IMR-90 (cell line): ENCODE measurements around the gene DBNDD1. TPM values are rescaled to one million over a fixed set of nuclear protein-coding genes. Genes with fewer than 3 reads are reported as not detected.
A peak's percentile ranks its signal among the peaks of the same experiment; 100 is the strongest.

Experiments
- ATAC-seq: fragments of 200-7000 bp; cut with Tn5 transposase; 2 replicates; pipeline ENCODE4 v1.9.1; 2020; ENCODE audit warnings: low read depth, mild to moderate bottlenecking, moderate library complexity
- BruUV-seq: library from RNA; stranded (reverse); fragments of 400-500 nt; replicated peaks from 2 replicates; lab custom pipeline; 2021; lab: Mats Ljungman, UMichigan
- CTCF ChIA-PET: fragments of 300-600 bp; formaldehyde crosslinking; extraction: SDS; loops from one replicate; lab custom pipeline; 2021; ENCODE audit warnings: antibody characterized with exemption; lab: Yijun Ruan, JAX
- POLR2A ChIA-PET: fragments of 300-600 bp; sonication (Branson Sonifier 250); formaldehyde crosslinking; loops from one replicate; lab custom pipeline; 2022; ENCODE audit warnings: antibody characterized with exemption; ENCODE audit not compliant: unreplicated experiment; lab: Charles Lee
- DNase-seq: peaks from one replicate; pipeline ENCODE4 v3.0.0; 2013
- H2AFZ ChIP-seq: replicated peaks from 2 replicates; pipeline ENCODE3; 2013; ENCODE audit warnings: low read length, mild to moderate bottlenecking; ENCODE audit not compliant: poor library complexity
- H2AK5ac ChIP-seq: 2 replicates; pipeline ENCODE4 v1.6.1; 2013; ENCODE audit warnings: low read depth, low read length, inconsistent platforms
- H2AK9ac ChIP-seq: replicated peaks from 2 replicates; pipeline ENCODE3; 2013; ENCODE audit warnings: mild to moderate bottlenecking, low read depth, low read length, moderate library complexity; ENCODE audit not compliant: poor library complexity
- H2BK120ac ChIP-seq: 2 replicates; pipeline ENCODE4 v1.6.1; 2013; ENCODE audit warnings: low read depth, low read length, inconsistent platforms
- H2BK15ac ChIP-seq: 3 replicates; pipeline ENCODE4 v1.6.1; 2013; ENCODE audit warnings: low read depth, low read length, inconsistent platforms
- H2BK20ac ChIP-seq: 2 replicates; pipeline ENCODE4 v1.6.1; 2013; ENCODE audit warnings: low read depth, mild to moderate bottlenecking, inconsistent platforms, low read length, moderate library complexity
- H2BK5ac ChIP-seq: 2 replicates; pipeline ENCODE4 v1.6.1; 2013; ENCODE audit warnings: mild to moderate bottlenecking, low read depth, low read length, inconsistent platforms; ENCODE audit not compliant: poor library complexity, severe bottlenecking
- H3K14ac ChIP-seq: replicated peaks from 2 replicates; pipeline ENCODE4 v1.6.1; 2013; ENCODE audit warnings: low read depth, low read length, inconsistent platforms
- H3K18ac ChIP-seq: 2 replicates; pipeline ENCODE4 v1.6.1; 2013; ENCODE audit warnings: low read depth, low read length, control low read depth
- H3K23ac ChIP-seq: 2 replicates; pipeline ENCODE4 v1.6.1; 2013; ENCODE audit warnings: low read depth, low read length, inconsistent platforms
- H3K27ac ChIP-seq: 2 replicates; pipeline ENCODE4 v1.5.1; 2013; ENCODE audit warnings: mild to moderate bottlenecking, control low read depth, low read length; ENCODE audit not compliant: insufficient read depth
- H3K27me3 ChIP-seq: 2 replicates; pipeline ENCODE4 v1.6.1; 2013; ENCODE audit warnings: low read length; ENCODE audit not compliant: control insufficient read depth, insufficient read depth
- H3K36me3 ChIP-seq: 2 replicates; pipeline ENCODE4 v1.6.1; 2013; ENCODE audit warnings: low read length, mixed read lengths; ENCODE audit not compliant: control insufficient read depth, insufficient read depth
- H3K4ac ChIP-seq: 2 replicates; pipeline ENCODE4 v1.6.1; 2013; ENCODE audit warnings: low read depth, low read length, inconsistent platforms
- H3K4me1 ChIP-seq: 2 replicates; pipeline ENCODE4 v1.6.1; 2013; ENCODE audit warnings: low read length, mixed read lengths; ENCODE audit not compliant: control insufficient read depth, insufficient read depth
- H3K4me2 ChIP-seq: 2 replicates; pipeline ENCODE4 v1.6.1; 2013; ENCODE audit warnings: low read depth, mild to moderate bottlenecking, control low read depth, low read length, moderate library complexity
- H3K4me3 ChIP-seq: 2 replicates; pipeline ENCODE4 v1.5.1; 2013; ENCODE audit warnings: low read depth, mild to moderate bottlenecking, control low read depth, low read length, moderate library complexity; ENCODE audit not compliant: insufficient read depth
- H3K56ac ChIP-seq: 2 replicates; pipeline ENCODE4 v1.6.1; 2013; ENCODE audit warnings: low read length, inconsistent platforms; ENCODE audit not compliant: insufficient read depth; ENCODE audit errors: extremely low read depth
- H3K79me1 ChIP-seq, 2 experiments: 2 replicates each; pipeline ENCODE4 v1.6.1; 2013; ENCODE audit warnings: low read length in 2 of 2, inconsistent platforms in 1 of 2, low read depth in 1 of 2
- H3K9ac ChIP-seq: 2 replicates; pipeline ENCODE4 v1.6.1; 2013; ENCODE audit warnings: low read depth, low read length, control low read depth
- H3K9me1 ChIP-seq: 2 replicates; pipeline ENCODE4 v1.6.1; 2013; ENCODE audit warnings: low read length, inconsistent platforms; ENCODE audit not compliant: insufficient read depth
- H3K9me3 ChIP-seq: 2 replicates; pipeline ENCODE4 v1.6.1; 2013; ENCODE audit warnings: low read length; ENCODE audit not compliant: control insufficient read depth, insufficient read depth
- H4K20me1 ChIP-seq: 2 replicates; pipeline ENCODE4 v1.6.1; 2013; ENCODE audit warnings: low read length, inconsistent platforms; ENCODE audit not compliant: insufficient read depth
- H4K5ac ChIP-seq: 2 replicates; pipeline ENCODE4 v1.6.1; 2013; ENCODE audit warnings: mild to moderate bottlenecking, low read depth, low read length, control low read depth
- H4K8ac ChIP-seq, 2 experiments: 2 replicates each; pipeline ENCODE4 v1.6.1; 2013; ENCODE audit warnings: low read depth in 2 of 2, low read length in 2 of 2, control low read depth in 1 of 2, inconsistent platforms in 1 of 2
- H4K91ac ChIP-seq: 2 replicates; pipeline ENCODE4 v1.6.1; 2013; ENCODE audit warnings: low read depth, low read length, inconsistent platforms; ENCODE audit not compliant: insufficient read depth
- RFX5 ChIP-seq: IDR thresholded peaks from 2 replicates; pipeline ENCODE4 v1.8.0; 2012; ENCODE audit warnings: low read depth, mild to moderate bottlenecking, low read length, moderate library complexity
- WGBS, 2 experiments: methylation state at CpG; one replicate each; pipeline versions ENCODE4 v1.1.5 to v1.1.7; 2013; ENCODE audit warnings: missing lambda C conversion rate in 2 of 2; ENCODE audit not compliant: insufficient read length in 1 of 2; ENCODE audit errors: extremely low coverage in 2 of 2; 5-methylcytosine and 5-hydroxymethylcytosine counted together
- dilution Hi-C: fragments of 300-500 bp; cut with HindIII; formaldehyde crosslinking; loops from one replicate; pipeline ENCODE4 v1.14.3; 2018; ENCODE audit warnings: low sequenced_read_pairs; ENCODE audit not compliant: unreplicated experiment
- in situ Hi-C: fragments of 300-500 bp; cut with MboI; formaldehyde crosslinking; loops from 3 replicates; pipeline ENCODE4 v1.14.3; 2019; ENCODE audit warnings: low sequenced_read_pairs, inconsistent platforms, mixed read lengths
- intact Hi-C: fragments of 100-400 bp; cut with micrococcal nuclease; formaldehyde crosslinking; loops from 2 replicates; pipeline ENCODE4 v1.10.0; 2022
- polyA plus RNA-seq, 3 experiments: library from polyadenylated mRNA; depleted of rRNA; stranded (reverse); fragments of >200 nt; gene quantifications; 2 replicates each; pipeline ENCODE4 v1.2.3, GENCODE V29; 2012; ENCODE audit warnings: low replicate concordance in 1 of 3
- total RNA-seq: library from RNA; depleted of rRNA; stranded (reverse); fragments of >200 nt; gene quantifications from 2 replicates; pipeline ENCODE4 v1.2.3, GENCODE V29; 2012
- TF ChIP-seq, protein P1 (sequence below): fragments of 150-350 bp; IDR thresholded peaks from 2 replicates; pipeline ENCODE4 v1.6.1; 2016; ENCODE audit warnings: low read depth, mild to moderate bottlenecking, low read length, moderate library complexity, borderline replicate concordance
- TF ChIP-seq, protein P2 (sequence below): fragments of 150-350 bp; IDR thresholded peaks from 2 replicates; pipeline ENCODE4 v1.6.1; 2017; ENCODE audit warnings: mild to moderate bottlenecking, antibody characterized with exemption, low read length, low read depth

DBNDD1 gene
- total and polyA plus RNA-seq, 2 of the 4 experiments (the other 2 are of a cell fraction), result 3.4 to 23.0 TPM

DNA sequence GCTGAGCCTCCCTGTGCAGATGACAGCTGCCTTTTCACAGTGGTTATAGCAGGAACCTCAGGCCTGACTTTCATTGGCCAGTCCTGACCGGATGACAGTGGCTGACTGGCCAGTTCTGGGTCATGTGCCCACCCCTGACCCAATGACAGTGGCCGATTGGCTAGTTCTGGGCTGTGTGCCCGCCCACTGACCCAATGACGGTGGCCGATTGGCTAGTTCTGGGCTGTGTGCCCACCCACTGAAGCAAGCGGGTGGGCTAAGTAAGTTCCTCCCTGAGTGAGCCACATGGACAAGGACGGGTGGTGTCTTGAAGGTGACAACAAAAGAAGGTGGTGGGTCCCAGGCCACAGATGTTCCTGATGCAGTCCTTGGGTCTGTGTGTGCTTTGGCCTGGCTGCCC, 61.2 kb downstream of the DBNDD1 start:
- Histone ChIP-seq H2BK15ac (no peak overlapping the region), H2BK20ac (no peak overlapping the region), H3K36me3 (peaks cover 49% of the 10 kb centered on the region), H2BK5ac (no peak overlapping the region), H2AK9ac (no peak overlapping the region), H3K4me3 (no peak overlapping the region), H4K20me1 (peaks cover 13% of the 10 kb centered on the region), H3K27ac (no peak overlapping the region), H3K27me3 (no peaks in the 10 kb centered on the region), H2AK5ac (no peak overlapping the region), H3K9me1 (no peaks in the 10 kb centered on the region; the same call in 1 of the 2 replicates), H3K56ac (no peak overlapping the region), H3K9me3 (no peaks in the 10 kb centered on the region), H3K4ac (no peak overlapping the region), H3K4me2 (no peak overlapping the region), H3K23ac (no peak overlapping the region), H3K9ac (no peak overlapping the region), H2BK120ac (no peak overlapping the region), H3K18ac (no peak overlapping the region), H3K4me1 (no peaks in the 10 kb centered on the region), H3K14ac (no peak overlapping the region), H4K5ac (no peak overlapping the region), H4K91ac (no peak overlapping the region), H3K79me1 (peaks cover 4 to 42% of the 10 kb centered on the region in 2 experiments; a peak in 3 of 4 replicates), H4K8ac (no peak overlapping the region), H2AFZ (no peak overlapping the region)
- ATAC-seq (peak; percentile 79), DNase-seq (peak; percentile 11)
- in situ Hi-C loops, result no loop called here
- dilution Hi-C loops, result no loop called here
- CTCF ChIA-PET, result no interaction called here
- TF ChIP-seq, protein P1, sequence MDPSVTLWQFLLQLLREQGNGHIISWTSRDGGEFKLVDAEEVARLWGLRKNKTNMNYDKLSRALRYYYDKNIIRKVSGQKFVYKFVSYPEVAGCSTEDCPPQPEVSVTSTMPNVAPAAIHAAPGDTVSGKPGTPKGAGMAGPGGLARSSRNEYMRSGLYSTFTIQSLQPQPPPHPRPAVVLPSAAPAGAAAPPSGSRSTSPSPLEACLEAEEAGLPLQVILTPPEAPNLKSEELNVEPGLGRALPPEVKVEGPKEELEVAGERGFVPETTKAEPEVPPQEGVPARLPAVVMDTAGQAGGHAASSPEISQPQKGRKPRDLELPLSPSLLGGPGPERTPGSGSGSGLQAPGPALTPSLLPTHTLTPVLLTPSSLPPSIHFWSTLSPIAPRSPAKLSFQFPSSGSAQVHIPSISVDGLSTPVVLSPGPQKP, result no peak
- no peak for TF ChIP-seq RFX5
- TF ChIP-seq, protein P2, sequence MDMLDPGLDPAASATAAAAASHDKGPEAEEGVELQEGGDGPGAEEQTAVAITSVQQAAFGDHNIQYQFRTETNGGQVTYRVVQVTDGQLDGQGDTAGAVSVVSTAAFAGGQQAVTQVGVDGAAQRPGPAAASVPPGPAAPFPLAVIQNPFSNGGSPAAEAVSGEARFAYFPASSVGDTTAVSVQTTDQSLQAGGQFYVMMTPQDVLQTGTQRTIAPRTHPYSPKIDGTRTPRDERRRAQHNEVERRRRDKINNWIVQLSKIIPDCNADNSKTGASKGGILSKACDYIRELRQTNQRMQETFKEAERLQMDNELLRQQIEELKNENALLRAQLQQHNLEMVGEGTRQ, result peak; percentile 90
- intact Hi-C loops, result no loop called here
- BruUV-seq, result no TSS peak
- POLR2A ChIA-PET, result no interaction called here
- WGBS, 2 experiments, result 79% methylated on average over 2 of the region's 7 CpGs; no CpG with 5 or more reads in 1 of the 2 experiments
